PFSK-1 (cell line): ENCODE measurements around the gene SCN10A.

ENCODE experiments used
- REST ChIP-seq, 2 experiments: IDR thresholded peaks; 2 replicates each; pipeline versions ENCODE4 v1.6.1 to v1.8.0; 2011 to 2012; ENCODE audit warnings: low read depth in 2 of 2, low read length in 2 of 2, control low read depth in 1 of 2, inconsistent platforms in 1 of 2, mild to moderate bottlenecking in 1 of 2, moderate library complexity in 1 of 2; ENCODE audit not compliant: insufficient read depth in 1 of 2
- SIN3A ChIP-seq: IDR thresholded peaks from 2 replicates; pipeline ENCODE4 v1.6.1; 2012; ENCODE audit warnings: mild to moderate bottlenecking, low read length, moderate library complexity, borderline replicate concordance; ENCODE audit not compliant: insufficient read depth

- TF ChIP-seq REST (IDR thresholded peaks at IDR 0.05; ENCODE audit: insufficient read depth in 1 of 2, low read depth in 2 of 2, low read length in 2 of 2) (no peak), SIN3A (no peak)
Measured at GRCh38 chr3:38696034-38696433, 120.0 kb downstream of the SCN10A start.
